Globus pallidus (tissue), 1 donor: ENCODE measurements around the gene FEZF1.

ENCODE experiments used
- DNase-seq: peaks from one replicate; pipeline ENCODE4 v3.0.0-alpha.2; 2015; ENCODE audit warnings: low spot score

Gene FEZF1

GRCh38 chr7:122304319-122304975 lies at the start of gene FEZF1:
FEZF1 (minus strand) TSS chr7:122304750; CDS start chr7:122304437, 313 bp downstream.
- peak; percentile 55 for DNase-seq

- DNase-seq: no peak
These were observed 47.9 kb upstream of the FEZF1 start for GRCh38 chr7:122352454-122352853.

DNA sequence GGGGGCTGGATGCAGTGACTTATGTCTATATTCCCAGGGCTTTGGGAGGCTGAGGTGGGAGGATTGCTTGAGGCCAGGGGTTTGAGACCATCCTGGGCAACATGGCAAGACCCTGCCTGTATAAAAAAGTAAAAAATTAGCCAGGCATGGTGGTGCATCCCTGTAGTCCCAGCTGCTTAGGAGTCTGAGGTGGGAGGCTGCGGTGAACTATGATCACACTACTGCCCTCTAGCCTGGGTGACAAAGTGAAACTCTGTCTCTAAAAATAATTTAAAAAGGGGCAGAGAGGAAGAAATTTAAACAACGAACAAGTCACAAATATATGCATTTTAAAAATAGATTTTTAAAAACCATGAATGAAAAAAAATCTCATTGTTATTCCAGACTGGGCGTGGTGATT lies 46.2 kb upstream of the FEZF1 start:
- DNase-seq: no peak

DNA sequence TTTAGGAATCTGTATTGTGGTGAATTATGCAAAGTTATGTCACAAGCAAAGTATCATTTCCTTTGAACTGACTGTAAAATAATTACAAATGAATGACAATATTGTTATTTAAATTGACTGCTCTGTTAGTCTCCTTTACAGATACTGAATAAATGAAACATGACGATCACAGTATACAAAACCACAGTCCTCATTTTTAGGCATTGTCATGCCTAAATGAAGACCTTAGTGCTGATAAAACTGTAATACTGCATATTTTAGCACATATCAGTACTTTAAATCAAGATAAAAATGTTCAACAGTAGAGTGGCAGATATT lies 39.7 kb upstream of the FEZF1 start:
- no peak for DNase-seq

- no peak for DNase-seq
These were observed 39.2 kb upstream of the FEZF1 start for GRCh38 chr7:122343601-122344302.

- no peak for DNase-seq
These were observed 35.9 kb upstream of the FEZF1 start for GRCh38 chr7:122340427-122340826.

GRCh38 chr7:122339145-122339904 lies 34.8 kb upstream of the FEZF1 start:
- DNase-seq: no peak

GRCh38 chr7:122337011-122337410 lies 32.5 kb upstream of the FEZF1 start:
- no peak for DNase-seq

- DNase-seq: no peak
These were observed 24.7 kb upstream of the FEZF1 start for GRCh38 chr7:122329145-122329802.

DNA sequence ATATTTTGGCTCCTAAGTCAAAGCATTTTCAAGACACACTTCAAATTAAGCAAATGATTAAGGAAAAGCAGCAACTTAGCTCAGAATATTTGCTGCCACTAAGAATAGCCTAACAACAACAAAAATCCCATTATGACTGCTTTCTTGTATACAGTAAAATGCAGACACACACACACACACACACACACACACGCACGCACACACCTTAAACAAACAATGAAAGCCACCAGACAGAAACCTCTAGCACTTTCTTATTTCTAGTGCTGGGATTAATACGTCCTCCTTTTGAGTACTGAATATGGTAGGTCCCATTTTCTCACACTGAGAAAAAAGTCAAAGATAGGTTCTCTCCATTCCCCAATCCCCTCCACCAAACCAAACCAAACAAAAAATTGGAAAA lies 23.4 kb upstream of the FEZF1 start:
- no peak for DNase-seq

GRCh38 chr7:122316467-122317388 lies 12.2 kb upstream of the FEZF1 start:
- no peak for DNase-seq

DNA sequence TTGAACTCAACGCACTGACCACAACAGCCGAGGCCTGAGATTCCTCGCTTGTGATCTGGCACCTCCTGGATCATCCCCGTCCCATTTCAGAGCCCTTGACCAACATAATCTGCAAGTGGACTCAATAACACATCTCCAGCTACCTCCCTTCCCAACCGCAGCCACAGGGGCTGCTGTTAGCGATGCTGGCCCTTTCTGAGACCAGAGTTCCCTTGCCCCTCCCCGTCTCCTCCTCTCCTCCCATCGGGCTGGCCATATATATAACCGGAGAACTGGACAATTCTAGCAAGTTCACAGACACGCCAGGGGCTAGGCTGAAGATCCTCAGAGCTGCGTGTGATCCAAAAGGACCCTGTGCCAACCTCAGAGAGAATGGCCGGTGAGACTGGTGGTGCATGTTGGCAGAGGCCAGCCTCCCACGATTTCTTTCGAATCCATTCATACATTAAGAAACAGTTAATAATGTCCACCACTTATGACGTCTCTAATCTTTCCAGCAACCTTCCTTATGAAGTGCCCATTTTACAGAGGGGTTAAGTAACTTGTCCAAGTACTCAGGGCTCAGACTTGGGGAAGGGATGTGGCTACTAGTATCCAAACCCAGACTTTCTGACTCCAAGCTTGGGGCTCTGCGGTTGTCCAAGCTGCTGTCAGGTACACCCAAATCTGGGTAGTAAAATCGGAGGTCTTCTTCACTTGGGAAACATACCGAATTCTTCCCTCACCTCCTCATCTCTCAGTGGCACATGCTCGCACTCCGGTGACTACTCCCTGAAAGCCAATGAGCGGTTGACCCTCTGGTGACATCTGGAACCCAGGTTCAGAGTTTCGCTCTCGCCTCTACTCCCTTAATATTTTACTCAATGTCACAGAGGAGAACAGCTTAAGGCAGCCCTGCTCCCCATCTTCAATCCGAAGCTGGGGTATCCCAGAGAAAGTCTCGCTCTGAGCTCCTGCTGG lies 11.2 kb upstream of the FEZF1 start:
- no peak for DNase-seq

DNA sequence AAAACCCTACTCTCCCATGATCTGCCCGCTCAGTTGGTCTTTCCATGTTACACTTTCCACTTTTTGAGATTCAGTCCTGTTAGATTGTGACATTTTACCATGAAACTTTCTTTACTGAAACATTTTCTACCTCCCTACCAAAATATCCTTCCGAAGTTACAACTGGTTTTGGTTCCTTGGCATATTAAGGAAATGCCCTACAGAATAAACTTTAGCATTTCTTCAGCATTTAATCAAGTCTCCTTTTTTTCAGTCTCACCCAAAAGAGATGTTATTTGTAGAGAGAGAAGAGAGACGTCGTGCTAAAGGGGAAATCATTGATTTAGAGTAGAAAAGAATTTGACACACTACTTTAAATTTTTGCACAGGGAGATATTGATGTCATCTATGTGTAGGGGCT lies 9.7 kb upstream of the FEZF1 start:
- DNase-seq: no peak

- DNase-seq: no peak
These were observed 8.2 kb upstream of the FEZF1 start for GRCh38 chr7:122312789-122313188.

GRCh38 chr7:122311734-122312450 lies 7.3 kb upstream of the FEZF1 start:
- DNase-seq: no peak

GRCh38 chr7:122311050-122311700 lies 6.6 kb upstream of the FEZF1 start:
- DNase-seq: no peak

DNA sequence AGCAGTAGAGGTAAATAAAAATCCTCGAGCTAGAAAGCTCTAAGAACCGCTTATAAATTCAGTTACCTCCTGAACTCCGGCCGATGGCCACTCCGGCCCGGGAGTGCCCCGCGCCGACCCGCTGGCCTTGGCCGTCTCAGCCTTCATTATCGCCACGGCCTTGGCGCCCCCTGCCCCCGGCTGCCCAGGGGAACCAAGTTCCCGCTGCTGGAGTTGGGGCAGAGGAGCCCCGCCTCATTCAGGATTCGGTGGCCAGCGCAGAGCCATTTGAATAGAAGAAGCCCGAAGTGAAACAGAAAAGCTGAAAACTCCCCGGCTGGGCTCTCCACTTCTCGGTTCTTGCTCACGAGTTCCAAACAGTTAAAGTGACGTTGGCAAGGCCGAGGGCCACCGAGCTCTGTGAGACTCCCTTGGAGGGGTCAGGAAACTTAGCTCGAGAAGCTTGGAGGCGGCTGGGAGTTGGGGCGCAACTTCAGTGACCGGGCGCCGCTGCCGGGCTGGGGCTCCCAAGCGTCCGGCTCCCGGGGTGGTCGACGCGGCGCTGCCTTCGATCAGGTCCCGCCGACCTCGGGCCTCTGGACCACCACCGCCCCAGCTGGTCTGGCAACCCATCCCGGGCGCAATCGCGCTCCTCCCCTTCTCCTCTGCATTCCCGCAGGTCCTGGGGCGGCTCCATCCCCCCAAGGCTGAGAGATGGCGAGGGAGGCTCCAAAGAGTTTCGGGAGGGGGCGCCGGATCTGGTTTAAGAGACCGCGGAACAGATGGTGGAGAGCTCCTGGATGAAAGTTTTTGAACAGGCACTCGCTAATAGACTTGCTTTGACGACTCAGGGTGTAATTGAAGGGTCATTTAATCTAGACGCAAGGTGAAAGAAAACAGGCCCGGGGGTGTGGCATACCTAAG lies 5.8 kb upstream of the FEZF1 start:
- no peak for DNase-seq

GRCh38 chr7:122309421-122309820 lies 4.9 kb upstream of the FEZF1 start:
- DNase-seq: no peak
